ENCODE data around the gene RIT2.

Gene RIT2

GRCh38 chr18:43115076-43115921 lies at the start of gene RIT2:
Gene RIT2 (minus strand): TSS chr18:43115685.
- no peak for DNase-seq

- DNase-seq: no peak
Observed at GRCh38 chr18:43161528-43161927, 46.0 kb upstream of the RIT2 start.

- DNase-seq: no peak
Observed at GRCh38 chr18:43160509-43160908, 45.0 kb upstream of the RIT2 start.

GRCh38 chr18:43159926-43160325 lies 44.4 kb upstream of the RIT2 start:
- DNase-seq: no peak

- DNase-seq: no peak
Observed at GRCh38 chr18:43159086-43159770, 43.7 kb upstream of the RIT2 start.

- no peak for DNase-seq
Observed at GRCh38 chr18:43158381-43158780, 42.9 kb upstream of the RIT2 start.

GRCh38 chr18:43155842-43156241 lies 40.4 kb upstream of the RIT2 start:
- no peak for DNase-seq

- no peak for DNase-seq
Observed at GRCh38 chr18:43148231-43148630, 32.7 kb upstream of the RIT2 start.

GRCh38 chr18:43141208-43141607 lies 25.7 kb upstream of the RIT2 start:
- DNase-seq: no peak

- DNase-seq: no peak
Observed at GRCh38 chr18:43139288-43139946, 23.9 kb upstream of the RIT2 start.

GRCh38 chr18:43134876-43135275 lies 19.4 kb upstream of the RIT2 start:
- no peak for DNase-seq

- no peak for DNase-seq
Observed at GRCh38 chr18:43130716-43131260, 15.3 kb upstream of the RIT2 start.

GRCh38 chr18:43129946-43130524 lies 14.6 kb upstream of the RIT2 start:
- DNase-seq: no peak

- DNase-seq: no peak
Observed at GRCh38 chr18:43125471-43125870, 10.0 kb upstream of the RIT2 start.

GRCh38 chr18:43122955-43123354 lies 7.5 kb upstream of the RIT2 start:
- no peak for DNase-seq

- DNase-seq: no peak
Observed at GRCh38 chr18:43116699-43117294, 1.3 kb upstream of the RIT2 start.

GRCh38 chr18:43113220-43113895 lies 2.1 kb downstream of the RIT2 start:
- DNase-seq: no peak

- DNase-seq: no peak
Observed at GRCh38 chr18:43108882-43109281, 6.6 kb downstream of the RIT2 start.

- DNase-seq: no peak
Observed at GRCh38 chr18:43108469-43108868, 7.0 kb downstream of the RIT2 start.

GRCh38 chr18:43093646-43094045 lies 21.8 kb downstream of the RIT2 start:
- no peak for DNase-seq

- DNase-seq: no peak
Observed at GRCh38 chr18:43092539-43092938, 22.9 kb downstream of the RIT2 start.

- no peak for DNase-seq
Observed at GRCh38 chr18:43081396-43081795, 34.1 kb downstream of the RIT2 start.
